ENCODE results near the gene PCBP4.

DNA sequence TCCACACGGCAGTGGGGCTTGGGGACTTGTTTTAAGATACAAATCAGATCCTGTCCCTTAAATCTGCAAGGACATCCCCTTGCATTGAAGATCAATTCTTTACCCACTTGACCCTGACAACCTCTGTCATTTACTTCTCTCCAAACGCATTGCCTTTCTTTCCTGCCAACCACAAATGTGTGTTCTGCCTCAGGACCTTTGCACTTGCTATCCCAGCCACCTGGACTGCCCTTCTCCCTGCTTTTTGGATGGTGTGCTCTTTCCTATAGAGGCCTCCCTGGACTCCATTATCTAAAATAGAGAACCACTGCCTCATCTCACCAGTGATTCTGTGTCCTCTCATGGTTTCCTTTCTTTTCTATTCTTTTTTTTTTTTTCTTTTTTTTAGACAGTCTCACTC, 29.9 kb upstream of the PCBP4 start:
- TF ChIP-seq TCF4 (CRISPR knock-in tag; IDR thresholded peaks at IDR 0.05; ENCODE audit: borderline replicate concordance) (no peak), TOX (CRISPR knock-in tag; IDR thresholded peaks at IDR 0.05; ENCODE audit: borderline replicate concordance) (no peak), GLIS3 (CRISPR knock-in tag; IDR thresholded peaks at IDR 0.05) (no peak), ZFP30 (CRISPR knock-in tag; IDR thresholded peaks at IDR 0.05) (no peak), RARB (CRISPR knock-in tag; IDR thresholded peaks at IDR 0.05) (no peak), ZNF70 (CRISPR knock-in tag; IDR thresholded peaks at IDR 0.05) (no peak)
- TF ChIP-seq, protein P1, sequence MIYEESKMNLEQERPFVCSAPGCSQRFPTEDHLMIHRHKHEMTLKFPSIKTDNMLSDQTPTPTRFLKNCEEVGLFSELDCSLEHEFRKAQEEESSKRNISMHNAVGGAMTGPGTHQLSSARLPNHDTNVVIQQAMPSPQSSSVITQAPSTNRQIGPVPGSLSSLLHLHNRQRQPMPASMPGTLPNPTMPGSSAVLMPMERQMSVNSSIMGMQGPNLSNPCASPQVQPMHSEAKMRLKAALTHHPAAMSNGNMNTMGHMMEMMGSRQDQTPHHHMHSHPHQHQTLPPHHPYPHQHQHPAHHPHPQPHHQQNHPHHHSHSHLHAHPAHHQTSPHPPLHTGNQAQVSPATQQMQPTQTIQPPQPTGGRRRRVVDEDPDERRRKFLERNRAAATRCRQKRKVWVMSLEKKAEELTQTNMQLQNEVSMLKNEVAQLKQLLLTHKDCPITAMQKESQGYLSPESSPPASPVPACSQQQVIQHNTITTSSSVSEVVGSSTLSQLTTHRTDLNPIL (CRISPR knock-in tag; IDR thresholded peaks at IDR 0.05; ENCODE audit: low read depth) = no peak
- TF ChIP-seq, protein P2, sequence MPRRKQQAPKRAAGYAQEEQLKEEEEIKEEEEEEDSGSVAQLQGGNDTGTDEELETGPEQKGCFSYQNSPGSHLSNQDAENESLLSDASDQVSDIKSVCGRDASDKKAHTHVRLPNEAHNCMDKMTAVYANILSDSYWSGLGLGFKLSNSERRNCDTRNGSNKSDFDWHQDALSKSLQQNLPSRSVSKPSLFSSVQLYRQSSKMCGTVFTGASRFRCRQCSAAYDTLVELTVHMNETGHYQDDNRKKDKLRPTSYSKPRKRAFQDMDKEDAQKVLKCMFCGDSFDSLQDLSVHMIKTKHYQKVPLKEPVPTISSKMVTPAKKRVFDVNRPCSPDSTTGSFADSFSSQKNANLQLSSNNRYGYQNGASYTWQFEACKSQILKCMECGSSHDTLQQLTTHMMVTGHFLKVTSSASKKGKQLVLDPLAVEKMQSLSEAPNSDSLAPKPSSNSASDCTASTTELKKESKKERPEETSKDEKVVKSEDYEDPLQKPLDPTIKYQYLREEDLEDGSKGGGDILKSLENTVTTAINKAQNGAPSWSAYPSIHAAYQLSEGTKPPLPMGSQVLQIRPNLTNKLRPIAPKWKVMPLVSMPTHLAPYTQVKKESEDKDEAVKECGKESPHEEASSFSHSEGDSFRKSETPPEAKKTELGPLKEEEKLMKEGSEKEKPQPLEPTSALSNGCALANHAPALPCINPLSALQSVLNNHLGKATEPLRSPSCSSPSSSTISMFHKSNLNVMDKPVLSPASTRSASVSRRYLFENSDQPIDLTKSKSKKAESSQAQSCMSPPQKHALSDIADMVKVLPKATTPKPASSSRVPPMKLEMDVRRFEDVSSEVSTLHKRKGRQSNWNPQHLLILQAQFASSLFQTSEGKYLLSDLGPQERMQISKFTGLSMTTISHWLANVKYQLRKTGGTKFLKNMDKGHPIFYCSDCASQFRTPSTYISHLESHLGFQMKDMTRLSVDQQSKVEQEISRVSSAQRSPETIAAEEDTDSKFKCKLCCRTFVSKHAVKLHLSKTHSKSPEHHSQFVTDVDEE (CRISPR knock-in tag; IDR thresholded peaks at IDR 0.05) = no peak
- TF ChIP-seq, protein P3, sequence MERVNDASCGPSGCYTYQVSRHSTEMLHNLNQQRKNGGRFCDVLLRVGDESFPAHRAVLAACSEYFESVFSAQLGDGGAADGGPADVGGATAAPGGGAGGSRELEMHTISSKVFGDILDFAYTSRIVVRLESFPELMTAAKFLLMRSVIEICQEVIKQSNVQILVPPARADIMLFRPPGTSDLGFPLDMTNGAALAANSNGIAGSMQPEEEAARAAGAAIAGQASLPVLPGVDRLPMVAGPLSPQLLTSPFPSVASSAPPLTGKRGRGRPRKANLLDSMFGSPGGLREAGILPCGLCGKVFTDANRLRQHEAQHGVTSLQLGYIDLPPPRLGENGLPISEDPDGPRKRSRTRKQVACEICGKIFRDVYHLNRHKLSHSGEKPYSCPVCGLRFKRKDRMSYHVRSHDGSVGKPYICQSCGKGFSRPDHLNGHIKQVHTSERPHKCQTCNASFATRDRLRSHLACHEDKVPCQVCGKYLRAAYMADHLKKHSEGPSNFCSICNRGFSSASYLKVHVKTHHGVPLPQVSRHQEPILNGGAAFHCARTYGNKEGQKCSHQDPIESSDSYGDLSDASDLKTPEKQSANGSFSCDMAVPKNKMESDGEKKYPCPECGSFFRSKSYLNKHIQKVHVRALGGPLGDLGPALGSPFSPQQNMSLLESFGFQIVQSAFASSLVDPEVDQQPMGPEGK (CRISPR knock-in tag; IDR thresholded peaks at IDR 0.05; ENCODE audit: borderline replicate concordance) = no peak

Measured in SK-N-SH treated with all-trans-retinoic acid at 6 μM for 48 hours (cell line).